ENCODE measurements around the gene SIX3. TPM values are rescaled to one million over a fixed set of nuclear protein-coding genes. Genes with fewer than 3 reads are reported as not detected.

Gene SIX3
- total and polyA plus RNA-seq, 11 donors = not detected

DNA sequence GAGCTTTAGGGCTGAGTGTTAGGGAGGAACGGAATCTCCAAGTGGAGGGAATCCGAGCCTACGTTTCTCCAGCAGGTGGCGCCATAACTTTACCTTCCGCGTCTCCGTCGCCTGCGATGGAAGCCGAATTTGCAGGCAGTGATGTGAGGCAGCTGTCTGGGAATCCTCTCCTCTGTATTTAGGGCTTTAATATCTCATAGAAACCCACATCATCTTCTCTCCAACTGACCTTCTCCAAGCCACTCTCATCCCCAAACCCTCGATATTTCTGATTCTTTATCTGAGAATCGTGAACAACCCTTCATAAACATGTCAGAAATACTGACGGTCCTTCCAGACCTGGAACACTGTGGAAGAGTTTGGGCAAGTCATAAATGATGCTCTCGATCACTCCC, 40.2 kb downstream of the SIX3 start:
- ATAC-seq = peak in 3 of 4 donors; percentile 77 to 84 (median 77)

DNA sequence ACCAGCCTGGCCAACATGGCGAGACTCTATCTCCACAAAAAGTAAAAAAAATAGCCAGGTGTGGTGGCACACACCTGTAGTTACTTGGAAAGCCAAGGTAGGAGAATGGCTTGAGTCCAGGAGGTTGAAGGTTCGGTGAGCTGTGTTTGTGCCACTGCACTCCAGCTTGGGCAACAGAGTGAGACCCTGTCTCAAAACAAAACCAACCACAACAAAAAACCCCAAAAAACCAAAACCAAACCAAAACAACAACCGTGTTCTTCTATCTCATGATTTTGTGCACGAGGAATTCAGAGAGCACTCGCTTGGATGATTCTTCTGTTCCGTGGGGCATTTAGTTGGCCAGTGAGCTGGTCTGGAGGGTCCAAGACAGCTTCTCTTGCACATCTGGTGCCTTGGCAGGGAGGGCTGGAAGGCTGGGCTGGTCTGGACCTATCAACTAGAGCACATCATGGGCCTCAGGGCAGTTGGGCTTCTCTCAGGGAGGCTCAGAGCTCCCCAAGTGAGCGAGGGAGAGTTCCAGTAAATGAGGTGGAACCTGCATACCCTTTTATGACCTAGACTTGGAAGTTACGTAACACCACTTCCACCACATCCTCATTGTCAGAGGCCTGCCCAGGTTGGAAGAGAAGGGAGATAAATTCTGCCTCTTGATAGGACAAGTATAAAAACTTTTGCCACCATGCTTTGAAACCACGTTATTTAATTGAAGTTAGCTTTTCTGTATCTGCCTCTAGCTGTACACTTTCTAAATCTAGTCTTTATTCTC, 42.5 kb downstream of the SIX3 start:
- no peak for TF ChIP-seq POLR2A (IDR thresholded peaks at IDR 0.05)
- TF ChIP-seq, protein P1, sequence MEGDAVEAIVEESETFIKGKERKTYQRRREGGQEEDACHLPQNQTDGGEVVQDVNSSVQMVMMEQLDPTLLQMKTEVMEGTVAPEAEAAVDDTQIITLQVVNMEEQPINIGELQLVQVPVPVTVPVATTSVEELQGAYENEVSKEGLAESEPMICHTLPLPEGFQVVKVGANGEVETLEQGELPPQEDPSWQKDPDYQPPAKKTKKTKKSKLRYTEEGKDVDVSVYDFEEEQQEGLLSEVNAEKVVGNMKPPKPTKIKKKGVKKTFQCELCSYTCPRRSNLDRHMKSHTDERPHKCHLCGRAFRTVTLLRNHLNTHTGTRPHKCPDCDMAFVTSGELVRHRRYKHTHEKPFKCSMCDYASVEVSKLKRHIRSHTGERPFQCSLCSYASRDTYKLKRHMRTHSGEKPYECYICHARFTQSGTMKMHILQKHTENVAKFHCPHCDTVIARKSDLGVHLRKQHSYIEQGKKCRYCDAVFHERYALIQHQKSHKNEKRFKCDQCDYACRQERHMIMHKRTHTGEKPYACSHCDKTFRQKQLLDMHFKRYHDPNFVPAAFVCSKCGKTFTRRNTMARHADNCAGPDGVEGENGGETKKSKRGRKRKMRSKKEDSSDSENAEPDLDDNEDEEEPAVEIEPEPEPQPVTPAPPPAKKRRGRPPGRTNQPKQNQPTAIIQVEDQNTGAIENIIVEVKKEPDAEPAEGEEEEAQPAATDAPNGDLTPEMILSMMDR (IDR thresholded peaks at IDR 0.05) = no peak
- WGBS, 4 donors = 75 to 87% (median 84%) methylated on average over 9 of the region's 9 CpGs
- H3K9me3 ChIP-seq = peaks cover 0 to 17% (median 4%) of the 10 kb centered on the region in 12 donors
- H3K36me3 ChIP-seq = no peaks in the 10 kb centered on the region
- no peak for DNase-seq
- no peak overlapping the region for H3K27ac ChIP-seq
- ATAC-seq = no peak
- intact Hi-C loops (cut with DNase I) = loop anchor here in 1 of 10 donors (2.0 kb wide), 1 partner anchor 511 kb away; no protein-coding TSS in a partner anchor
- H3K4me1 ChIP-seq = peaks cover 0 to 5% (median 0%) of the 10 kb centered on the region in 12 donors
- no peak overlapping the region for H3K4me3 ChIP-seq
- H3K27me3 ChIP-seq = peaks cover 0 to 42% (median 10%) of the 10 kb centered on the region in 9 donors

More for the DNA sequence above, 40.2 kb downstream of the SIX3 start:
- H3K36me3 ChIP-seq = no peaks in the 10 kb centered on the region
- no peak overlapping the region for H3K4me3 ChIP-seq
- peaks cover 0 to 53% (median 10%) of the 10 kb centered on the region in 9 donors for H3K27me3 ChIP-seq
- WGBS, 4 donors = 12 to 14% (median 13%) methylated on average over 14 of the region's 14 CpGs
- no peaks in the 10 kb centered on the region for H3K9me3 ChIP-seq
- intact Hi-C loops (cut with DNase I) = loop anchor here (1.0 to 2.0 kb wide), 3 partner anchors 512 to 513 kb away; no protein-coding TSS in a partner anchor
- TF ChIP-seq POLR2A (IDR thresholded peaks at IDR 0.05) = no peak
- TF ChIP-seq, protein P1 (IDR thresholded peaks at IDR 0.05) = peak; percentile 72 to 95 (median 85)
- peaks cover 0 to 5% (median 0%) of the 10 kb centered on the region in 12 donors for H3K4me1 ChIP-seq
- peak; percentile 67 to 83 (median 78) for DNase-seq
- no peak overlapping the region for H3K27ac ChIP-seq

DNA sequence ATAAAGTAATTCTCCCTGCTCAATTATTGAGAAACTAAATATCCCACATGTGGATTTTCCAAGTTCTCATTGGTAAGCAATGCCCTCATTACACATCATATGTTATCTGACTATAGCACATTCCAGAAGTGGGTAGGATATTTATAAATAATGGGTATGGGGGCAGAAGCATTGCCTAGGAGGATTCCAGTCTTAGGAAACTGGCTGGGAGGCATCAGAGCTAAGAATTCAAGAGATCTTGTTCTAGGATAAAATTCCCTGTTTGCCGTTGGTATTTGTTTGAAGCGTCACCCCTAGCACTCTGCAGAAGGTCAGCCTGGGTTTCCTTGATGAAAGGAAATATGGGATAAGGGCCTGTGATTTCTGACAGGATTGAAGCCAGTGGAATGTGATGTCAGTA, 47.7 kb downstream of the SIX3 start:
- no peak for ATAC-seq
- WGBS, 4 donors = 33 to 64% (median 50%) methylated on average over 2 of the region's 2 CpGs
- peaks cover 0 to 31% (median 6%) of the 10 kb centered on the region in 9 donors for H3K27me3 ChIP-seq
- intact Hi-C loops (cut with DNase I) = no loop called here
- no peak for DNase-seq
- TF ChIP-seq, protein P1 (IDR thresholded peaks at IDR 0.05) = no peak
- no peak for TF ChIP-seq POLR2A (IDR thresholded peaks at IDR 0.05)
- H3K36me3 ChIP-seq = no peaks in the 10 kb centered on the region
- H3K9me3 ChIP-seq = peaks cover 0 to 26% (median 4%) of the 10 kb centered on the region in 12 donors
- no peak overlapping the region for H3K4me3 ChIP-seq
- H3K27ac ChIP-seq = no peak overlapping the region
- H3K4me1 ChIP-seq = no peaks in the 10 kb centered on the region

DNA sequence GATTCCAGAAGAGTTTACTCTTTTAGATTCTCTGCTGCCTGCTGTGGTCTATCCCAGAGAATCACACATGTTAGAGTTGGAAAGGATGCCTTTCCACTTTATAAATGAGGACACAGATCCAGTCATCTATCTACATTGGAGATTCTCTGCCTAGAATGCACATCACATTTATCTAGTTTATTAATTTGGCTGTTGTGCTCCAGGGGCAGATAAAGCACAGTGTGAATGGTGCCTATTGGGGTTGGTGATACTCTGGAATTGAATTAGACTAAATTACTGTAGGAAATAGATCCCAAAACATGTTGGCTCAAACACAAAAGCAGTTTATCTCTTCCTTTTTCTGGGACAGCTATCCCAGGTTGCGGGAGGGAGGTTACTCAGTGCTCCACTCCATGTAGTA, 52.9 kb downstream of the SIX3 start:
- no peak overlapping the region for H3K4me3 ChIP-seq
- DNase-seq (no peak), ATAC-seq (no peak)
- H3K27me3 ChIP-seq = peaks cover 9 to 77% (median 23%) of the 10 kb centered on the region in 9 donors
- TF ChIP-seq POLR2A (IDR thresholded peaks at IDR 0.05) = no peak
- TF ChIP-seq, protein P1 (IDR thresholded peaks at IDR 0.05) = no peak
- H3K36me3 ChIP-seq = no peaks in the 10 kb centered on the region
- H3K27ac ChIP-seq = no peak overlapping the region
- intact Hi-C loops (cut with DNase I) = loop anchor here in 1 of 10 donors (5.0 kb wide), 1 partner anchor 493 kb away; no protein-coding TSS in a partner anchor
- no peaks in the 10 kb centered on the region for H3K4me1 ChIP-seq
- WGBS, 4 donors = 79 to 95% (median 88%) methylated on average over 1 of the region's 1 CpG
- H3K9me3 ChIP-seq = peaks cover 0 to 12% (median 0%) of the 10 kb centered on the region in 12 donors
